Cardiac fibroblast (primary cell): Measurements from ENCODE around the gene GEMIN4.

Experiments
- DNase-seq, 2 donors: peaks; one replicate each; pipeline versions ENCODE4 v3.0.0 to v3.0.0-alpha.2; 2010; ENCODE audit warnings: low read depth in 2 of 2
- H3K4me3 ChIP-seq, 2 donors: replicated peaks in 1 of 2; 1 replicate in 1 of 2; 2 replicates in 1 of 2; pipeline ENCODE4 v1.5.1; 2011; ENCODE audit warnings: low read depth in 2 of 2, low read length in 2 of 2, mild to moderate bottlenecking in 2 of 2, moderate library complexity in 1 of 2
- CTCF ChIP-seq: IDR thresholded peaks from one replicate; pipeline ENCODE4 v1.5.1; 2011; ENCODE audit warnings: low read depth, mild to moderate bottlenecking, low read length, inconsistent platforms

Gene GEMIN4

GRCh38 chr17:726271-726919 is 25.7 kb downstream of the GEMIN4 start:
- no peak overlapping the region for H3K4me3 ChIP-seq
- no peak for DNase-seq
- no peak for TF ChIP-seq CTCF

DNA sequence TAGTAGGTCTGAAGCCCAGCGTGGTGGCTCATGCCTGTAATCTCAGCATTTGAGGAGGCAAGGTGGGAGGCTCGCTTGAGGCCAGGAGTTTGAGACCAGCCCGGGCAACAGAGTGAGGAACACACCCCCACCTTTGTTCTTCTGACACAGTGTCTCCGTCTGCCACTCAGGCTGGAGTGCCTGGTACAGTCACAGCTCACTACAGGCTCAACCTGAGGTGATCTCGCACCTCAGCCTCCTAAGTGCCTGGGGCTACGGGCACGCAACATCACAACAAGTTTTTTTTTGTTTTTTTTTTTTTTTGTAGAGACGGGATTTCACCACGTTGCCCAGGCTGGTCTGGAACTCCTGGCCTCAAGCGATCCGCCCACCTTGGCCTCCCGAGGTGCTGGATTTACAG is 26.3 kb downstream of the GEMIN4 start:
- DNase-seq, result no peak
- TF ChIP-seq CTCF, result no peak
- H3K4me3 ChIP-seq, result no peak overlapping the region

DNA sequence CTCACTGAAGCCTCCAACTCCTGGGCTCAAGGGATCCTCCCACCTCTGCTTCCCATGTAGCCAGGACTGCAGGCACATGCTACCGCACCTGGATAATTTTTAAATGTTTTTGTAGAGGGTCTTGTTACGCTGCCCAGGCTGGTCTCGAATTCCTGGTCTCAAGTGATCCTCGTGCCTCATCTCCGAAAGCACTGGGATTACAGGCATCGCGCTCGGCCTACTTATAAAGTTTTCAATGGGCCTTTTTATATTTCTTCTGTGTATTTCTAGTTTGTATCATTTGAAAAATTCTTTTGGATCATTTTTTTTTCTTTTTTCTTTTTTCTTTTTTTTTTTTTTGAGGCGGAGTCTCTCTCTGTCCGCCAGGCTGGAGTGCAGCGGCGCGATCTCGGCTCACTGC is 27.0 kb downstream of the GEMIN4 start:
- DNase-seq, result no peak
- no peak for TF ChIP-seq CTCF
- H3K4me3 ChIP-seq, result no peak overlapping the region

GRCh38 chr17:721540-721937 is 30.5 kb downstream of the GEMIN4 start:
- DNase-seq, result no peak
- no peak for TF ChIP-seq CTCF

GRCh38 chr17:720706-721539 is 31.1 kb downstream of the GEMIN4 start:
- TF ChIP-seq CTCF, result no peak
- no peak for DNase-seq
- H3K4me3 ChIP-seq, result no peak overlapping the region

More at GRCh38 chr17:721540-721937, 30.5 kb downstream of the GEMIN4 start:
- no peak overlapping the region for H3K4me3 ChIP-seq

- no peak overlapping the region for H3K4me3 ChIP-seq
- TF ChIP-seq CTCF, result no peak
- DNase-seq, result no peak
Measured at GRCh38 chr17:718075-718474, 34.0 kb downstream of the GEMIN4 start.

- TF ChIP-seq CTCF, result no peak
- H3K4me3 ChIP-seq, result no peak overlapping the region
- DNase-seq, result no peak
Measured at GRCh38 chr17:708132-708531, 43.9 kb downstream of the GEMIN4 start.
